ENCODE measurements around the gene PRTFDC1. TPM values are rescaled to one million over a fixed set of nuclear protein-coding genes. Genes with fewer than 3 reads are reported as not detected.

Gene PRTFDC1
- total RNA-seq, 1 donor from 2014 or later = 9.1 TPM

DNA sequence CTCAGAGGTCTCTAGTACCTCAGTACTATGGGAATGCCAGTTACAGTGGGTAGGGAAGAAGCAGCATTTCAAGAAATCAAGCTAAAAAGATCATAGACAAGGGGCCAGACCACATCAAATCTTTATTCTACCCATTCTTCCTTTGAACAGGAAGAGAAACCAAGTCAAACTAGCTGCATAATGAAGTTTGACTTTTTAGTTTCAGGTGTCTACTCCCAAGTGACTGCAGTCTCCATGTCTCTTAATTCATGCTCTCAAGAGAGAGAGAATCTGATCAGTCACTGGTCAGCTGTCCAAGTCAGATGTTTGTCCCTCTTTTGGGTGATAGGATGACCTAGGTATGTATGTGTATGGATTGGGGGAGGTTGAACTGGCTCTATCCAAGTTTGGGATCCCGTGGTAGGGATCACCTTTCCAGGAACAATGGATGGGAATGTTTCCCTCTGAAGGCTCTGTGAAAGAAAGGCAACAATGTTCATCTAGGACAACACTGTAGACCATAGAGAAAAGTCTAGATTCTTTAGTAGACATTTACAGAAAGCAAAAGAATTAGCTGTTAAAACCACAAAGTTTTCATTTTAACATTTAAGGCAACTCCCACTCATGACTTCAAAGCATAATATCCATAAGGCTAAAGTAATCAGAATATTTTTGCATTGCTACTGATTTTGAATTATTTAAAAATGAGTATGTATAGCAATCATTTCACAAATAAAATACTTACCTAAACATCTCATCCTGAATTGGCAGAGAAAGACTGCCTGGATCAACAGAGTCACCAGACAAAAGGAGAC is 30.1 kb upstream of the PRTFDC1 start:
- no peaks in the 10 kb centered on the region for H3K4me1 Mint-ChIP-seq (ENCODE audit: low read depth, unreplicated experiment)
- no peaks in the 10 kb centered on the region for H3K36me3 ChIP-seq (ENCODE audit: insufficient read depth, low read length)
- H3K4me3 Mint-ChIP-seq (ENCODE audit: unreplicated experiment) = no peak overlapping the region

DNA sequence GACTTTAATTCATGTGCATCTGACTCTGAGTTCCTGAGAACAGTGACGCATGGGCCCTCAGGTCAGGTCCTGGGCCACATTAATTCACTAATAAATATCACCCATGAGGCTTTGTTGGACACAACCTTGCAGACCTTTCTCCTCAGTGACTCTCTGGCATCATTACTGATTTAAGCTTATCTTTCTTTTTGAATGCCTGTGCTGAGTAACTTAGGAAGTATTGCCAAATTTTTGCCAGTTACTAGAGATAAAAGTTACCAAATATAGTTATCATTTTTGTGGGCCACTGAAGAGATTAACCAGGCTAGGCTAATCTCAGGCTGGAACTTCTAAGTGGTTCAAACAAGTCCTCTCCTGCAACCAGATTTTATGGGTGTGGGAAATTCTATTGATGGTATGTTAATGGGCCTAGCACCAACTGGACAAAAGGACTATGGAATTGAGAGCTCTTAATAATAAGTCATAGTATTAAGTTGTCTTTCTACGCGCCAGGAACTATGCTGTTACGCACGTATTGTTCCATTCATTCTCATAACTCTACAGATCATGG is 28.8 kb upstream of the PRTFDC1 start:
- H3K79me2 ChIP-seq (ENCODE audit: insufficient read depth, low read length) = no peaks in the 10 kb centered on the region
- H3K4me1 ChIP-seq (ENCODE audit: insufficient read depth, low read length) = no peaks in the 10 kb centered on the region
- no peaks in the 10 kb centered on the region for H3K27me3 ChIP-seq (ENCODE audit: insufficient read depth, low read length)
- H2AFZ ChIP-seq (ENCODE audit: low read depth, low read length) = no peak overlapping the region
- no peaks in the 10 kb centered on the region for H4K20me1 ChIP-seq (ENCODE audit: insufficient read depth, low read length)
- peaks cover 3% of the 10 kb centered on the region for H3K9me3 Mint-ChIP-seq (ENCODE audit: unreplicated experiment)
- H3K4me1 Mint-ChIP-seq (ENCODE audit: low read depth, unreplicated experiment) = no peaks in the 10 kb centered on the region
- no peaks in the 10 kb centered on the region for H3K9me3 ChIP-seq (ENCODE audit: insufficient read depth, low read depth, low read length)
- no peak overlapping the region for H3K27ac ChIP-seq (ENCODE audit: low read depth, low read length)
- H3K9ac ChIP-seq (ENCODE audit: low read length) = no peak overlapping the region
- DNase-seq (ENCODE audit: low read depth) = peak; percentile 80
- H3K4me2 ChIP-seq (ENCODE audit: low read length) = no peak overlapping the region
- no peak overlapping the region for H3K27ac Mint-ChIP-seq (ENCODE audit: unreplicated experiment)
- FAIRE-seq = no peak
- H3K4me3 Mint-ChIP-seq (ENCODE audit: unreplicated experiment) = no peak overlapping the region
- TF ChIP-seq, protein P1, sequence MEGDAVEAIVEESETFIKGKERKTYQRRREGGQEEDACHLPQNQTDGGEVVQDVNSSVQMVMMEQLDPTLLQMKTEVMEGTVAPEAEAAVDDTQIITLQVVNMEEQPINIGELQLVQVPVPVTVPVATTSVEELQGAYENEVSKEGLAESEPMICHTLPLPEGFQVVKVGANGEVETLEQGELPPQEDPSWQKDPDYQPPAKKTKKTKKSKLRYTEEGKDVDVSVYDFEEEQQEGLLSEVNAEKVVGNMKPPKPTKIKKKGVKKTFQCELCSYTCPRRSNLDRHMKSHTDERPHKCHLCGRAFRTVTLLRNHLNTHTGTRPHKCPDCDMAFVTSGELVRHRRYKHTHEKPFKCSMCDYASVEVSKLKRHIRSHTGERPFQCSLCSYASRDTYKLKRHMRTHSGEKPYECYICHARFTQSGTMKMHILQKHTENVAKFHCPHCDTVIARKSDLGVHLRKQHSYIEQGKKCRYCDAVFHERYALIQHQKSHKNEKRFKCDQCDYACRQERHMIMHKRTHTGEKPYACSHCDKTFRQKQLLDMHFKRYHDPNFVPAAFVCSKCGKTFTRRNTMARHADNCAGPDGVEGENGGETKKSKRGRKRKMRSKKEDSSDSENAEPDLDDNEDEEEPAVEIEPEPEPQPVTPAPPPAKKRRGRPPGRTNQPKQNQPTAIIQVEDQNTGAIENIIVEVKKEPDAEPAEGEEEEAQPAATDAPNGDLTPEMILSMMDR (IDR thresholded peaks at IDR 0.05; ENCODE audit: insufficient read depth, low read depth, low read length) = no peak
- no peak for TF ChIP-seq EZH2 (IDR thresholded peaks at IDR 0.05; ENCODE audit: insufficient read depth, low read length)
- no peaks in the 10 kb centered on the region for H3K36me3 ChIP-seq (ENCODE audit: insufficient read depth, low read length)
- H3K36me3 Mint-ChIP-seq (ENCODE audit: low read depth, unreplicated experiment) = no peaks in the 10 kb centered on the region
- H3K4me3 ChIP-seq (ENCODE audit: insufficient read depth, low read depth, low read length) = no peak overlapping the region
- peaks cover 6% of the 10 kb centered on the region for H3K27me3 Mint-ChIP-seq (ENCODE audit: low read depth, unreplicated experiment)

More for the DNA sequence above, 30.1 kb upstream of the PRTFDC1 start:
- Mint-ChIP-seq H3K9me3 (ENCODE audit: unreplicated experiment) (peaks cover 3% of the 10 kb centered on the region), H3K27me3 (ENCODE audit: low read depth, unreplicated experiment) (peaks cover 6% of the 10 kb centered on the region), H3K36me3 (ENCODE audit: low read depth, unreplicated experiment) (no peaks in the 10 kb centered on the region), H3K27ac (ENCODE audit: unreplicated experiment) (no peak overlapping the region)
- no peak for FAIRE-seq
- DNase-seq (ENCODE audit: low read depth) = no peak
- no peaks in the 10 kb centered on the region for H3K27me3 ChIP-seq (ENCODE audit: insufficient read depth, low read length)
- no peak overlapping the region for H3K4me2 ChIP-seq (ENCODE audit: low read length)
- H4K20me1 ChIP-seq (ENCODE audit: insufficient read depth, low read length) = no peaks in the 10 kb centered on the region
- H3K79me2 ChIP-seq (ENCODE audit: insufficient read depth, low read length) = no peaks in the 10 kb centered on the region
- no peak overlapping the region for H2AFZ ChIP-seq (ENCODE audit: low read depth, low read length)
- H3K9ac ChIP-seq (ENCODE audit: low read length) = no peak overlapping the region
- no peaks in the 10 kb centered on the region for H3K9me3 ChIP-seq (ENCODE audit: insufficient read depth, low read depth, low read length)
- H3K4me1 ChIP-seq (ENCODE audit: insufficient read depth, low read length) = no peaks in the 10 kb centered on the region
- no peak overlapping the region for H3K27ac ChIP-seq (ENCODE audit: low read depth, low read length)
- H3K4me3 ChIP-seq (ENCODE audit: insufficient read depth, low read depth, low read length) = no peak overlapping the region
- TF ChIP-seq, protein P1 (IDR thresholded peaks at IDR 0.05; ENCODE audit: insufficient read depth, low read depth, low read length) = no peak
- no peak for TF ChIP-seq EZH2 (IDR thresholded peaks at IDR 0.05; ENCODE audit: insufficient read depth, low read length)

DNA sequence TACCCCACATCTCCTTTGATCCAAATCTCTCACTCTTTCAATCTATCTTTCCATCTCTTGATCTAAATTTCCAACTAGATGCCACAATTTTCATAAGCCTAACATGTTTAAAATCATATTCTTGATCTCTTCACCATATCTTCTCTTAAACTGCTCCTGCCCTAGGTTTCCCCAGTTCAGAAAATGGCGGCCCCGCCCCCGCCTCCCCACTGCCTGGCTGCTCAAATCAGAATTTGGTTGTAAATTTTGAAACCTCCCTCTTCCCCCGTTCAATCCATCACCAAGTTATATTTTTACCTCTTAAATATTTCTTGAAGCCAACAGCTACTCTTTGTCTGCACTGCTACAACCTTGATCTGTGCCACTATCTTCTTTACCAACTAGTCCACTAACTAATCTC is 27.3 kb upstream of the PRTFDC1 start:
- H3K4me2 ChIP-seq (ENCODE audit: low read length) = no peak overlapping the region
- no peak overlapping the region for H3K9ac ChIP-seq (ENCODE audit: low read length)
- H3K4me3 ChIP-seq (ENCODE audit: insufficient read depth, low read depth, low read length) = no peak overlapping the region
- FAIRE-seq = no peak
- H2AFZ ChIP-seq (ENCODE audit: low read depth, low read length) = no peak overlapping the region
- Mint-ChIP-seq H3K9me3 (ENCODE audit: unreplicated experiment) (peaks cover 3% of the 10 kb centered on the region), H3K4me3 (ENCODE audit: unreplicated experiment) (no peak overlapping the region), H3K27me3 (ENCODE audit: low read depth, unreplicated experiment) (peaks cover 4% of the 10 kb centered on the region), H3K36me3 (ENCODE audit: low read depth, unreplicated experiment) (no peaks in the 10 kb centered on the region), H3K4me1 (ENCODE audit: low read depth, unreplicated experiment) (no peaks in the 10 kb centered on the region), H3K27ac (ENCODE audit: unreplicated experiment) (no peak overlapping the region)
- no peaks in the 10 kb centered on the region for H3K79me2 ChIP-seq (ENCODE audit: insufficient read depth, low read length)
- no peaks in the 10 kb centered on the region for H4K20me1 ChIP-seq (ENCODE audit: insufficient read depth, low read length)
- no peaks in the 10 kb centered on the region for H3K36me3 ChIP-seq (ENCODE audit: insufficient read depth, low read length)
- no peak for TF ChIP-seq EZH2 (IDR thresholded peaks at IDR 0.05; ENCODE audit: insufficient read depth, low read length)
- TF ChIP-seq, protein P1 (IDR thresholded peaks at IDR 0.05; ENCODE audit: insufficient read depth, low read depth, low read length) = no peak
- H3K27me3 ChIP-seq (ENCODE audit: insufficient read depth, low read length) = no peaks in the 10 kb centered on the region
- H3K4me1 ChIP-seq (ENCODE audit: insufficient read depth, low read length) = peaks cover 2% of the 10 kb centered on the region
- no peaks in the 10 kb centered on the region for H3K9me3 ChIP-seq (ENCODE audit: insufficient read depth, low read depth, low read length)
- no peak for DNase-seq (ENCODE audit: low read depth)
- no peak overlapping the region for H3K27ac ChIP-seq (ENCODE audit: low read depth, low read length)
